Amniotic stem cell (primary cell): Measurements from ENCODE around the gene MICAL1.
"Not testable (repeated sequence)": the region's sequence is repeated elsewhere in the genome, so short reads cannot be mapped to it uniquely, and the experiment has no call there.

Experiments
- DNase-seq: peaks from one replicate; lab custom pipeline; 2025; lab: John Stamatoyannopoulos, UW

Gene MICAL1

DNA sequence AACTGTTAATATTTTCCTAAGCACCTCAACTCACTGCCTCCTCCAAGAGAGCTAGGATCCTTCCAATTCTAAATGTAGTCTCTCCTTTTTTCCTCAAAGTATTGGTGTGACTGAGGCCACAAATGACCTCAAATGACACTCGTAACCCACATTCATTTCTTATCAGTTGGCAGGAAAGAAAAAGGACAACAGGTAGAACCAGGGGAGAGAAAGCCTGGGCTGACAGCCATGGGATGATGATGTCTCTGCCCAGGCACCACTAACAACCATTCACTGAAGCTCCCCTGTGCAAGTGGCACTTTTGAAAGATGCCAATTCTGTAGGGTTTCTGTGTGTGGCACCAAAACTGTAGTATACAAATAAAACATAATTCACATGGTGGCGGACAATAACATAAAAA is 20.1 kb upstream of the MICAL1 start:
- DNase-seq, result no peak

DNA sequence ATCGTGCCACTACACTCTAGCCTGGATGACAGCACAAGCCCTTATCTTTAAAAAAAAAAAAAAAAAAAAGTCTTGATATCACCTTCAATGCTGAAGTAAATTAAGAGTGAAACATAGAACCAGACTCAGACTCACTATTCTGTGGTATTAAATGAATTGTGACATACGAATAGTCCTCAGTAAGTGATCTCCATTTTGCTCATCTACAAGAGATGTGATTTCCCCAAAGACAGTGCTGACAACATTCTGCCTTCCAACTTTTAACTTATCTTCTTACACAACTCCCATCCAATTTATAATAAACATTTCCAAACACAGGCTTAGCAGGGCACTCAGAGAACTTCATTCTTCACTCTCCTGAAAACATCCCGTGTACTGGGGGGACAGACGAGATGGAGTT is 19.4 kb upstream of the MICAL1 start:
- no peak for DNase-seq

DNA sequence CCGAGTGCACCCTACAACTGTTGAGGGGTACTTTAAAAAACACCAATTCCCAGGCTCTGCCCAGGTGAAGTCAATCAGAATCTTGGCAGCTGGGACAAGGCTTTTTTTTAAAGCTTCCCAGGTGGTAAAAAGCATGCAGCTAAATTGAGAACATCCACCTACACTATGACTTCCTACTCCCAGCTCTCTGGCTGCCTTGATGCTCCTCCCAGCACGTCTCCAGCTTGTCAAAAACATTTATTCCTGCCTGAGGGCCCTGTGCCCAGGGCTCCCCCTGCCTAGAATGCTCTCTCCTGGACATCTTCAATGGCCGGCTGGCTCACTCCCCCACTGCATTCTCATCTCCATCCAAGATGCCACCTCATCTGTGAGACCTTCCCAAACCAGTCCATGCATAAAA is 17.5 kb upstream of the MICAL1 start:
- DNase-seq, result no peak

DNA sequence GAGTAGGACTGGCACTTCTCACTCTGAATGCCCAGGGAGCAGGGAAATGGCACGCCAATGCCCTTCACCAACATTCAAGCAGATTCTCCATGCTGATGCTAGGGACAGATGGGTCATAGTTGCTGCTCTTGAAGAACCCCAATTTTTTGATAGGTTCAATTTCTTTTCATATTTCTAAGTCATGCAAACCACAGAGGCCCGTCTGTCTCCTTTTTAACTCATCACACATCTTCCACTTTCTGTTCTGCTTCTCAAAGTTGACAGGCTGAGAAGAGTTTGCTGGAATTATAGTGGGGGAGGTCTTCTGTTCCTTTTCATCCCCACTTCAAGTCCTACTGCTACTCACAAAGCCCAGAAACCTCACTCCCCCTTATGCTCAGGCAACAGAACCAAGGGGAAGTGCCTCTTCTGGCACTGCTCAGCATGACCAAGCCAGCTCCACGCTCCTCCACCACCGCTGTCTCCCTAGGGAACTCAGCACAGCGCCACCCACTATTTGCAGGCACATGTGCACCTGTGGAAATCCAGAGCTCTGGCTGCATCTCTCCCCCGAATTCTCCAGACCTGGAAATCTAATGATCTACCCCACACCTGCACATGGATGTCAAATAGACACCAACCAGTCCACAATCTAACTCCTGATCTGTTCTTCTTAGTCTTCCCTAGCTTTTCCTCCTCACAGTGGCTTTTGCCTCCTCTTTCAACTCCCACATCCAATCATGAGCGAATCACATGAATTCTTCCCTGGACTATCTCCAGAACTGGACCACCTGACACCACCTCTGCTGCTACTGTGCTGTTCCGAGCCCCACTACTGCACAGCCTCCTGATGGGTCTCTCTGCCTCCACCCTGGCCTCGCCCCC is 16.8 kb upstream of the MICAL1 start:
- DNase-seq, result no peak

DNA sequence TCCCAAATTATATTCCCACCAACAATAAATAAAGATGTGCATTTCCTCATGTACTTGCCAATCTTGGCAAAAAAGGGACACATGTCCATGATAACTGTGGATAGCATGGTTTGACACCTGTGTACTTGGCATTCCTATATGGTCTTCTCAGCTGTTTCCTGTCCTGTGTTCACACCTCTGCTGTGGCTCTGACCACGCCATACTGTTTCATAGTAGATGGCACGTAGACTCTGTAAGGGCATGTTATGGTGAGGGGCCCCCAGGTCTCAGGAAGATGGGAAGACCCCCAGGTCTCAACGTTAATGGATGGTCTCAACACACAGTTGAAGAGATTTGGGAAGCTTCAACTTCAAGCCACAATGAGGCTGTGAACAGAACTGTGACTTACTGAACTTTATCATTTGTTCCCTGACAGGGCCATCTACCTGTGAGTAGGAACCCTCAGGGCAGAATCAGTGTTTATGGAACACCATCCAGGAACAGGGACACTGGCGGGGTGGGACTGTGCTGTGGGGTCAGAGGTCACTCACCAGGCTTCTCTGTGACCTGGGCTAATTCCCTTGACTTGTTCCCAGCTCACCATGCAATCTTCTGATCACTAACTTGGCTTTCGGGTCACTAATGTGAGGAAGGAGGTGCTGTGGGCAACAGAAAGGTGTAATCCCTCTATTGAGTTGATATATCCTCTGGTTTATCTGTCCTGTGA is 15.7 kb upstream of the MICAL1 start:
- no peak for DNase-seq

DNA sequence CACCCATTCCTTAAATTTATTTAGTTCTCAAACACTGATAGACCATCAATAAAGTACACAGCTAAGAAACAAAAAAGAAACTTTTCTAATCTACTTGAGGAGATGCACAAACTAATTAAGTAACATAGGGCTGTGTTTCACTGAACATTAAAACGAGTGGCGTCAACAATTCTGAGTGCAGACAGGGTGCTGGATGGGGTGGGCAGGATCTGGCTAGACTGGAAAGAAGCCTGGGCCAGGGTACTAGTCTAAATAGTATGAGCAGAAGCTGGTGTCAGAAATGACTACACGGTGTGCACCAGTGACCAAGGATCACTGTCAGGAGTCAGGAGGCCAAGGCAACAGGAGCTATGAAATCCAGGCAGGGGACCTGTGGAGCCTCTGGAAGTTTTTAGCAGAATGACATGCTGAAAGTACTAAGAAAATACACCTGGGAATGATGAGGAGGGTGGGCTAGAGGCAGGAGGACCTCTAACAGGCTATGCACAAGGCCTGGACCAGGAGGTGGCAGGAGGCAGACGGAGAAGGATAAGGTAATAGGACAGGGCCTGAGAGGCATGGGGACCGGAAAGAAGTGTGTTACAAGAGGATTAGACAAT is 14.1 kb upstream of the MICAL1 start:
- no peak for DNase-seq

DNA sequence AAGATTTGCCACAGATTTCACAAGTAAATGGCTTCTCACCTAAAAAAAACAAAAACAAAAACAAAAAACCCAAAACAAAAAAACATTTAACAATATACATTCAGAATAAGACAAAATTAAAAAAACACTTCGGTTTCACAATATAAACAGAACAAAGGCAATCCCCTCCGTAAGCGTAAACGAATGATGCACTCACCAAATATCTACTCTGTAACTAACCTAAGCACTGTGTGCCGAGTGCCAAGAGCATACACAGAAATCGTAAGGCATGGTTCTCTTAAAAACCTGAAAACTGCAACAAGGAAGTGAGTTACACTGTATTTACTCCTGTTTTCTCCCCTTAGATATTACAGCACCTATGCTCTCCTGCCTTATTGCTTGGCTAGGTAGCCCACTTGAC is 12.1 kb upstream of the MICAL1 start:
- no peak for DNase-seq

DNA sequence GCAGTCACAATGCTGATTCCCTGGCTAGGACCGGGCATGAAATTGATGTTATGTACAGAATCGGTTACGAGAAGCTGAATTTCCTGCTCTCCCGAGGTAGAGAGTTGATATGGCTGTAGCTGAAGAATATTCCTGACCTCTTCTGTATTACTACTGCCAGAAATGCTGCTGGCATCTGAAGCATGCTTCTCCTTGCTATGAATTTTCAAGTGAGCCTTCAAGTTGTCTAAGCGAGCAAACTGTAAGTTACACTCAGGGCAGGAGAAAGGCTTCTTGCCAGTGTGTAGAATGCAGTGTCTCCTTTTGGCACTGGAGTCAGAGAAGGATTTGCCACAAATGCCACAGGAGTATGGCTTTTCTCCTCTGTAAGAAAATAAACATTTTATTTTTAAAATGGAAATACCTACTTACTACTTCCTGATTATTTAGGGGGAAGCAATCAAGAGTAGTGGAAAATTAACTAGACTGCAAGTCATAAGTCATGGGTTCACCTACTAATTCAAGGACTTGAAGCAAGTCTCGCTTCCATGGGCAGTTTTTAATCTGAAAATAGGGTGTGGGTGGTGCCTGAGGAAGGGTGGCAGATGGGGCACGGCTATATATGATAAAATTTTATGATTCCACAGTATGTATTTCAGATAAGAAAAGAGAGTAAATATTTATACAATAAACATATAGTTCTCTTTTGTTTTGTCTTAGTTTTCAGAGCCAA is 10.8 kb upstream of the MICAL1 start:
- DNase-seq, result no peak

DNA sequence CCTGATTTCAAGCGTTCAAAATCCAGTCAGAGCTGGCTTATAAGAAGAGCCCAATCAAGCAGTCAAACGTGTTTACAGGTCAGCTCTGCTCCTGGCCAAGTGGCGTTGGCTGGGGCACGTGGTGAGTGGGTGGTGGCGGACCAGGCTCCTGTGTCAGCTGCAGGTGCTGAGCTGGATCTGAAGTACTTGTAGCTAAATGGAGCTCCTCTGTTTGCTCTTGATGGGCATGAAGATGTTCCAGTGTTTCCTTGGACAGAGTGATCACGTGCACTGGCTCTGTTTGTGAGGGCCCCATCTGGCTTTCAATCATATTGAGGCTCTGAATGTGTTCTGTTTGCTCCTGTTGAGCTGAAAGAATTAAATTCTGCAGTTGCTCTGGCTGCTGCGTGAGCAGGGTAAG is 10.2 kb upstream of the MICAL1 start:
- DNase-seq, result no peak

DNA sequence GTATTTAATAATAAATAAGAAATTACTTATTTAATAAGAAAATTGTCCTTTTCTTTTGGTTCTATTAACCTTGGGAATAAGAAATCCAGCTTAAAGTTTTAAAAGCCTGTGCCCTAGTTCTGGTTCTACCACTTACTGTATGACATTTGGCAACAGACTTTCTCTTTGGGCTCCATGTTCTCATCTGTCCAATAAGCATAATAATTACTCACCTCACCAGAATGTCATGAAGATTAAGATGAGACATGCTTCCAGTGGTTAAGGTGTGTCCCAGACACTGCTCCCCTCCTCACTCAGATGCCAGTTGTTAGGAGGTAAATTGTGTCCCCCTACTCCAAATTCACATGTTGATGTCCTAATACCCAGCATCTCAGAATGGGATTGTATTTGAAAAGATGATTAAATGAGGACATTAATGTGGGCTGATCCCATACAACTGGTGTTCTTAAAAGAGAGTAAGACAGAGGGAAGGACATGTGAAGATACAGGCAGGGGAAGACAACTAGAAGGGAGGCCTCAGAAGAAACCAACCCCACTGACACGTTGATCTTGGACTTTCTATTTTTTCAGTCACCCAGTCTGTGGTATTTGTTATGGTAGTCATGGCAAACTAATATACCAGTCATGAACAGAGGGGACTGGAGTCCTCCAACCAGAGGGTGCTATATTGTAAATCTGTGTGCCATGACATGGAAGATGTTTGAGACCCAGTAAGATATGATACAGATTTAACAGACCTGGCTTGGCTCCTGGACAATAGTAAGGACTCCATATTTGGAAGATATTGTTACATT is 6.4 kb upstream of the MICAL1 start:
- DNase-seq, result no peak

DNA sequence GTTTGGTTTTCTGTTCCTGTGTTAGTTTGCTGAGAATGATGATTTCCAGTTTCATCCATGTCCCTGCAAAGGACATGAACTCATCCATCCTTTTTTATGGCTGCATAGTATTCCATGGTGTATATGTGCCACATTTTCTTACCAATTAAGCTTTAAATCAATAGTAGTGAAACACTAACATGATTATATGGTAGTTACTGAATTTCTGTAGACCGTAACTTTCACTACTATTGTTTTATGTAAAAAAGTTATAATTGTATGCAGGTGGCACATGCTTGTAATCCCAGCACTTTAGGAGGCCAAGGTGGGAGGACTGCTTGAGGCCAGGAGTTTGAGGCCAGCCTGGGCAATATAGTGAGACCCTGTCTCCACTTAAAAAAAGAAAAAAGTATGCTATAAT is 5.6 kb upstream of the MICAL1 start:
- DNase-seq, result not testable (repeated sequence)

DNA sequence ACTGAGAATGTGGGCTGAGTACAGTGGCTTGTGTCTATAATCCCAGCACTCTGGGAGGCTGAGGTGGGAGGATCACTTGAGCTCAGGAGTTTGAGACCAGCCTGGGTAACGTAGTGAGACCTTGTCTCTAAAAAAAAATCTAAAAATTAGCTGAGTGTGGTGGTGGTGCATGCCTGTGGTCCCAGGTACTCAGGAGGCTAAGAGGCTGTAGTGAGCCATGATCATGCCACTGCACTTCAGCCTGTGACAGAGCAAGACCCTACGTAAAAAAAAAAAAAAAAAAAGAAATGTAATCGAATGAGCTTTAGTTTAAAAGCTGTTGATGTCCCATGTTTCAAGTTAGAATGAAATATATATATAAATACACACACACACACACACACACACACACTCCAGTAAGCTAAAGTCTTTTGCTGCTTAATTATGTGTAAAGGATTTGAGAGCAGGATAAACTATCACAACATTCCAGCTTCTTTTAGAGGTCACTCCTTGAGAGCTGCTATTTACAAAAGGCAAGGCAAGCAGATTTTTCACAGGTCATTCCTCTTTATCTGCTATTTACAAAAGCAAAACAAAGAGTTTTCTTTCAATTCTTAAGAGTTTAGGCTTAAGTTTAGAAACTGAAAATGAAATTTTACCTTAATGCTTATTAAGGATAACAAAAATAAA is 4.7 kb upstream of the MICAL1 start:
- DNase-seq, result no peak

DNA sequence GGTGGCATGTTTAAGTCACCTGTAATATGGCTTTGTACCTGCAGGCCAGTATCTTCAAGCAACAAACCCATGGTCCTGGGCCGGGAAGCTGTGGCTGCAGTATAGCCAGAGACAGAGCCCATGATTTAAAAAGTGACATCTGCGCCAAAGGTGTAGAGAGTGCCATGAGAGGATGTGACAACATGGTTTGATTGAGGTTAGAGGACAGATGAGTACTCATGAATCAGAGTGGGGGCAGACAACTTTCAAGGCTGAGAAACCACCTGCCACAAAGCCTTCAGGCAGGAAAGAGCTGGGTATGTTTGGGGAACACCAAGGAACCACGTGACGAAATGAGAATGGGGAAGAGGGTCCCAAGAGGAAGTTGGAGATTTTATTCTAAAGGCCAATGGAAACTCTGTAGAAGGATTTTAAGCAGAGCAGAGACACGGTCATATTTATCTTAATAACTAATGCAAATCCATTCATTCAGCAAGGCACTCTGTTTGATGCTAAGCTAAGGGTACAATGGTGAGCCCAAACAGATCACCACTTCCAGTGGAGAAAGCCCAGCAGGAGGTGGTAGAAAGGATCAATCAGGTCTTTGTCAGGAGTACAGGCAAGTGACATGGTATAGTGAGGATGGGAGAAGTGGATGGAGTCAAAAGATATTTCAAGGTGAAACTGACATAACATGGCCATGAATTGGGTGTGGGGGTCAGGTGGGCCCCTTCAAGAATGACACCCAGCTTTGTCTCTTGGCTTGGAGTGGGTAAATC is 3.4 kb upstream of the MICAL1 start:
- no peak for DNase-seq

DNA sequence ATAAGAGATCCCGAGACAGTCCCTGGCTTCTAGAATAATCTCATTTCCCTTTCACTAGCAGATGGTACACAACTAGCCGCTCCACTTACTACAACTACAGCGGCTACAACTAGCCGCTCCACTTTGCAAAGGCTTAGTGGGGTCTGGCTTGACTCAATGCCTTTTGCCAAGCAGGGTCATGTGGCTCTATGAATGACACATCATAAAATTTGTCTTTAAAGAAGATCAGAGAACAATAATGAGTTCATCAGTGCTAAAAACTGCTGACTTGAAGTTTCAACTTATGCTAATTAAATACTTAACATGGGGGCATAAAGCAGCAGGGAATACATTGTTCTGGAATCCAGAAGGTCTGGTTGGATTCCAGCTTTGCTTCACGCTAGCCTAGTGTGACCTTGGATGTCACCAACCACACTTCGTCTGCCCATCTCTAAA is 2.0 kb upstream of the MICAL1 start:
- DNase-seq, result no peak

DNA sequence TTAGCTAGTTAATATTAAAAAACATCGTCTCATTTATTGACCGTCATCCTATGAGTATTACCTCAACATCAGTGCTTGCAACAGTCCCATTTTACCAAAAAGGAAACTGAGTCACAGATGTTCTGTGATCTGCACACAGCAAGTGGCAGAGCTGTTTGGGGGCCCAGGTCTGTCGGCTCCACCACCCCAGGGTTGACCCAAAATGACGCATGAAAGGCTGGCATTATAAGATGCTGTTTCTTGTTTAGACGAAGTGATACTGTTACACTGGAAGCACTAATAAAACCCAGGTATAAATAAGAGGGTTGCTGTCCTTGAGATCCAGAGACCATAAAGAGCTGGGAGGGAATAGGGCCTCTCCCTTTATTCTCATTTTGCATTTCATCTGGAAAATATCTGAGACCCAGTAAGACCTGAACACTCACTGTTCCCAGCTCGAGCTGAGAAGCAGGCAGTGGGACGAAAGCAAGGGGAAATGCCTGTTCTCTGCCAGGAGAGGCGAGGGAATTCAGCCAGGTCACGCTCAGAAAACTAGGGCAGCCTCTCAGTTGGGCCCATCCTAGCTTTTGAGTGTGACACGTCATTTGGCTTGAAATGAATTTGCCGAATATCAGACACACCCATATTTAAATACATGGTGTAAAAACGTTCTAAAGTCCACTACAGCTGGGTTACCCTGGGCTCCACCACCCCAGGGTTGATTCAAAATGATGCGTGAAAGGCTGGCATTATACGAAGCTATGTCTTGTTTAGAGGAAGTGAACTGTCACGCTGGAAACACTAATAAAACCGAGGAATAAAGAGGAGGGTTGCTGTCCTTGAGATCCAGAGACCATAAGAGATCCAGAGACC is 1.4 kb upstream of the MICAL1 start:
- no peak for DNase-seq

DNA sequence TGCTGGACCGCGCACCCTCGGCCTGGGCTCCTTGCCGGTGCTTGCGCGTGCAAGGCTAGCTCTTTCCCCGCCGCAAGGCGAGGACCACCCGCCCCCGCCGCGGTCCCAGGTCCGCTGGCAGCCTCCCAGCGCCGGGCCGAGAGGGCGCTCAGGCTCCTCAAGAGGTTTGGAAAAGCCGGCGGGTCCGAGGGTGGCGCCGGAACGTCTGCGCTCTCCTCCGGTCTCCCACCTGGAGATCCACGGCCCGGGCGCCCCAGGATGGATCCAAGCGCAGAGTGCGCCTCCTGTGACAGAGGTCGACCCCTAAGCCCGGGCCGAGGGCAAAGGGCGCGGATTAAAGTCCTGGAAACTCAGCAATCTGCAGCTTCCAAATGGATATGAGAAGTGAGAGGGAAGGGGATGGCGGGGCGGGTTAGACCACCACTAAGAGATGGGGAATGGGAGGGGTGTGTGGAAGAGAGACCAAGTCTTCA is 575 bp upstream of the MICAL1 start:
- DNase-seq, result no peak

DNA sequence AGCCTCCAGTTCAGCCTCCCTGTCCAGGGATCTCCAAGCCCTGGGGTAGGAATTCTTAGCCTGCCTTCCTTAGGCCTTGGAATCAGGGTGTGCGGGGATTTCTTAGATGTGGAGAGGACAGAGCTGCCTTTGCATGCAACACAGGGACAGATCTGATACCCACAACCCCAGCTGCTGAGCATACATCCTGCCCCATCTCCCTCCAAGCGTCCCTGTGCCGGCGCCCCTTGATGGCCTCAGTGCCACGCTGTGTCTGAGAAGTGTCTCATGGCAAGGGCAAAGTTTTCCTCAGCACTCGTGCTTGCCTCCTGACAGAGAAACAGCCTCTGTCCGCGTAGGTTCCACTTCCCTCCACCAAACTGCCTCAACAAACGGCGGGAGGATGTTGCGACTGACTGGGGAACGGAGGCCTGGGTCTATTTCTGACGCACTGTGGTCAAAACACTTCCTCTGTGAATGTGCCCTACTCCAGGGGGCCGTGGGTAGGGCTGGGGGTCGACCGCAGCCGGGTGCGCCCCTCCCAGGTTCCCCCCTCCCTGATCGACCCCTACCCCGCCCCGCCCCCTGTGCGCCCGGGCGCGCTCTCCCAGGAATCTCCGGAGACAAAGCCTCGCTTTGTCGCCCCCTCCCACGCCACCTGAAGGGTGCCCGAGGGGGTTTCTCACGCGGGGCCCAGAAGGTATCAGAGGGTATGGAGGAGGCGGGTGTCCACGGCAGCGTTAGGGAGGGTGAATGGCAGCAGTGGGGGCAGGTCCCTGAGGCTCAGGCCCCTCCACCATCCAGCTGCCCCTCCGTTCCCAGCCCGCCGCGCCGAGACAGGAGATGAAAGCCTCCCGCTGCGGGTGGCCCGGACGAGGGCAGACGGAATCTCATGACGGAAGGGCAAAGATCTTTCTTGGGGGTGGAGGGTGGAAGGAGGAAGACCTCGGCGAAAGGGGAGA is 806 bp downstream of the MICAL1 start:
- DNase-seq, result no peak
